ENCODE data around the gene CPSF2.
"Not testable (repeated sequence)": the region's sequence is repeated elsewhere in the genome, so short reads cannot be mapped to it uniquely, and the experiment has no call there.

The CPSF2 gene

GRCh38 chr14:92154283-92154942 is 32.6 kb downstream of the CPSF2 start:
- DNase-seq (ENCODE audit: low read depth in 1 of 2, low spot score in 1 of 2) = no peak

- DNase-seq (ENCODE audit: low read depth in 1 of 2, low spot score in 1 of 2) = no peak
Measured at GRCh38 chr14:92160619-92161018, 38.9 kb downstream of the CPSF2 start.

- no peak for DNase-seq (ENCODE audit: low read depth in 1 of 2, low spot score in 1 of 2)
Measured at GRCh38 chr14:92161521-92161920, 39.8 kb downstream of the CPSF2 start.

DNA sequence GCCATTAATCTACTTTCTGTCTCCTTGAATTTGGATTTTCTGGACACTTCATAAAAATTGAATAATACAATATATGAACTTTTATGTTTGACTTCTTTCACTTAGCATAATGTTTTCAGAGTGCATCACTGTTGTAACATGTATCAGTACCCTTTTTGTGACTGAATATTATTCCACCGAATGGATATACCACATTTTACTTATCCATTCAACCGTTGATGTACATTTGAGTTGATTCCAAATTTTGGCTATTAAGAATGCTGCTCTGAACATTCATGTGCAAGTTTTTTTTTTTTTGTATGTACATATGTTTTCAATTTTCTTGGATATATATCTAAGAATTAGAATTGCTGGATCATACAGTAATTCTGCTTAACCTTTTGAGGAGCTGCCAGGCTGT is 43.2 kb downstream of the CPSF2 start:
- DNase-seq (ENCODE audit: low read depth in 1 of 2, low spot score in 1 of 2) = no peak

DNA sequence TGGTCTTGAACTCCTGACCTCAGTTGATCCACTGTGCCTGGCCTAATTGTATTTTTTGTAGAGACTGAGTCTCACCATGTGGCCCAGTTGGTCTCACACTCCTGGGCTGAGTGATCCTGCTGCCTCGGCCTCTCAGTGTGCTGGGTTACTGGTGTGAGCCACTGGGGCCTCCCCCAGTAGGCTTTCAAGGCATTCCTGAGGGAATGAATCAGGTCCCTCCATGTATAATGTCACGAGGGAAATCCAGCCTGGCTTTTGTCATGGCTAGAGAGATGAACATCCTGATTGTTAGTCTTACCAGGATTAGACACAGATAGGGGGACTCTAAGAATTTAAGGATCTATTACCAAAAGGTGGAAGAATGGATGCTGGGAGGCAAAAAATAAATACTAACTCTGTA is 51.9 kb downstream of the CPSF2 start:
- DNase-seq (ENCODE audit: low read depth in 1 of 2, low spot score in 1 of 2) = no peak

DNA sequence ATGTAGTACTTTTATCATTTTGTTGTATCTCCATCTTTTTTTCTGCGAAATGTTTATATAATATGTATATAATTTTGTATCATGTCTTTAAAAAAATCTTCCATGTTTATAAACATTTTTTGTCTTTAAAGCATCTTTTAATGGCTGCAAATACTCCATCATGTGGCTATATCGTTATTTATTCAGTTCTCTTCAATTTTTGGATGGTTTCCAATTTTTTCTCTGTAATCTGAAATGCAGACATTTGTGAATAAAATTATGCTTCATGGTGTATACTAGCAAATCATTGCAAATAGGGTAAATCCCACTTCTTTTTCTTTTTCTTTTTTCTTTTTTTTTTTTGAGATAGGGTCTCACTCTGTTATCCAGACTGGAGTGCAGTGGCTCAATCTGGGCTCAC is 54.0 kb downstream of the CPSF2 start:
- DNase-seq (ENCODE audit: low read depth in 1 of 2, low spot score in 1 of 2) = no peak

DNA sequence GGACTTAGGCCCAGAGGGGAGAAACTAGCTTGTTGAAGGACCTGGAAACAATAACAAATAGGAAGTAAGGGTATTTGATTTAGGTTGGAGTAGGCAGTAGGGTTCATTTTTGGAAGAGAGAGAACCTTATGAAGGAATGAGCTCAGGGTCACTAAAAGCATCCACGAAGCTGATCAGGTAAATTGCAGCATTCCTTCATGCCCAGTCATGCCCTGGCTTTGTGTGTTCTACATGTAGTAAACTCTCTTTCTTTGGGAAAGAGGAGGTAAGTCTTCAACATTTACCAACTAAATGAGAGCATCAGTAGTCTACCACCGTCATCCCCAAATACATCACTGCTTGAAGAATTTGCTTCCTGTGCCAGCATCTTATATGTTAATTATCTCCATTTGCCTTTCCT is 54.7 kb downstream of the CPSF2 start:
- no peak for DNase-seq (ENCODE audit: low read depth in 1 of 2, low spot score in 1 of 2)

DNA sequence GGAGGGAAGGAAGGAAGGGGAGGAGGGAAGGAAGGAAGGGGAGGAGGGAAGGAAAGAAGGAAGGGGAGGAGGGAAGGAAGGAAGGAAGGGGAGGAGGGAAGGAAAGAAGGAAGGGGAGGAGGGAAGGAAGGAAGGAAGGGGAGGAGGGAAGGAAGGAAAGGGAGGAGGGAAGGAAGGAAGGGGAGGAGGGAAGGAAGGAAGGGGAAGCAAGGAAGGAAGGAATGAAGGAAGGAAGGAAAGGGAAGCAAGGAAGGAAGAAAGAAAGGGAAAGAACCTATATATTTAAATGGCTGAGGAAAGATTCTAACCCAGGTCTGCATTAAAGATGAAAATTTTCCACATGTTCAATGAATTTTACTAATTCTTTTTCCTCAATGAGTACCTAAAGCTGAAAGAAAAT is 57.4 kb downstream of the CPSF2 start:
- DNase-seq (ENCODE audit: low read depth in 1 of 2, low spot score in 1 of 2) = not testable (repeated sequence)

GRCh38 chr14:92185559-92185958 is 63.8 kb downstream of the CPSF2 start:
- DNase-seq (ENCODE audit: low read depth in 1 of 2, low spot score in 1 of 2) = no peak

DNA sequence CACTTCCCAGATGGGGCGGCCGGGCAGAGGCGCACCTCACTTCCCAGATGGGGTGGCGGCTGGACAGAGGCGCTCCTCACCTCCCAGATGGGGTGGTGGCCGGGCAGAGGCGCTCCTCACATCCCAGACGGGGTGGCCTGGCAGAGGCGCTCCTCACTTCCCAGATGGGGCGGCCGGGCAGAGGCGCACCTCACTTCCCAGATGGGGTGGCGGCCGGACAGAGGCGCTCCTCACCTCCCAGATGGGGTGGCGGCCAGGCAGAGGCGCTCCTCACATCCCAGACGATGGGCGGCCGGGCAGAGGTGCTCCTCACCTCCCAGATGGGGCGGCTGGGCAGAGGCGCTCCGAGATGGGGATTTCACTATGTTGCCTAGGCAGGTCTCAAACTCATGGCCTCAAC is 65.8 kb downstream of the CPSF2 start:
- not testable (repeated sequence) for DNase-seq (ENCODE audit: low read depth in 1 of 2, low spot score in 1 of 2)

DNA sequence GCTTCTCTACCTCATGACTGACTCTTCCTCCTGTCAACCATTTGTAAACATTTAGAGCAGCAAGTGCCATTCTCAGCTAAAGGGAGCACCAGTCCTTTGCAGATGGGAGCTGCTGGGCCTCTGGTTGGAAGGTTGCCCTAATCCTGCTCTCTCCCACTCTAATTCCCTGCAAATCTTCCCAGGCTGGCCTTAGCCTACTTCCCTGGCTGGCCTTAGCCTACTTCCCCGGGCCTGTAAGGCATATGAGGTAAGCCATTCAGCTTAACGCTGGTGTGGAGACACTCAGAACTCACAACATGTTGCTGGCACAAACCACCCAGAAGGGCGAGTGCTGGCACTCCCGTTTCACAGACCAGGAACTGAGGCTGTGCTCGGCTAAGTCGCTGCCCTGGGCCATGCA is 69.0 kb downstream of the CPSF2 start:
- no peak for DNase-seq (ENCODE audit: low read depth in 1 of 2, low spot score in 1 of 2)

DNA sequence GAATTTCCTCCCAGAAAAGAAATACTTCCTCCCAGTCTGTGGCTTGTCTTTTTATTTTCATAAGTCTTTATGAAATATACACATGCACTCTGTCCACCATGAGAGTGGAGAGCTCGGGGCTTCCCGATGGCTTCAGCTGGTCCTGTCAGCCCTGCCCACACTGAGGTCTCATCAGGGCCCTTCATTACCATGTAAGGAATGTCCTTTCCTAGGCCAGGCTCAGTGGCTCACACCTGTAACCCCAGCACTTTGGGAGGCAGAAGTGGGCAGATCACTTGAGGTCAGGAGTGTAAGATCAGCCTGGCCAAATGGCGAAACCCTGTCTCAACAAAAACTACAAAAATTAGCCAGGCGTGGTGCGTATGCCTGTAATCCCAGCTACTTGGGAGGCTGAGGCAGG is 77.0 kb downstream of the CPSF2 start:
- DNase-seq (ENCODE audit: low read depth in 1 of 2, low spot score in 1 of 2) = no peak

DNA sequence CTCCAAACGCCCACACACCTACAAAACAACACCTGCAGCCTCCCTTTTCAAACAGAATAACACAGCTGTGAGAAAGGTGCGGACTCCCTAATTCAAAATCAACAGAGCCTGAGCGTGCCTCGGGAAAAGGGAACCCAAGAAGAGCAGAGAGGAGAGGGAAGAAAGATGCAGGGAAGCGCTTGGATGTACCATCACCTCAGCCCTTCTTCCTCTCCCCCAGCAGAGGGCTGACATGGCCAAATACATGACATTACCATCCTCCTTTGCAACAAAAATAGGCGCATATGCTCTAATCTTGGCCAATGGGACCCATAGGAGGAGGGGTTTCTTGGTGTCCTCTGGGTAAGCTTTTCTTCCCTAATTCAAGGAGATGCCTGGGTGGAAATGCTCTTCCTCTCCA is 78.0 kb downstream of the CPSF2 start:
- no peak for DNase-seq (ENCODE audit: low read depth in 1 of 2, low spot score in 1 of 2)

DNA sequence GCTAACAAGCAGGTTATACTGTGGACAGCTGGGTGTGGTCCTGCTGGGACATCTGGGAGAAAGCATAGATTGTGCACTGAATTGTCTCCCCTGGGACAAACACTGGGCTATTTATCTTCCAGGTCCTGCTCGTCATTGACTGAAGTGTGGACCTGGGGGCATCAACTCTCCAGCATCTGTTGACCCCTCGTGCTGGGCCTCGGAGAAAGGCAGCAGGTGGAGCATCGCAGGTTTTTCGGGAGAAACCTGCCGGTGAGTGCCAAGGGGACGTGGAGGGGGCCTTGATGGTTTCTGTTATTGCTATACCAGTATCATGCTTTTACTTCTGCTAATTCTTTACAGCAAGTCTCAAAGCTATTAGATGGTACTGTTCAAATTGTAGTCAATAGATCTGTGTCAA is 81.3 kb downstream of the CPSF2 start:
- DNase-seq (ENCODE audit: low read depth in 1 of 2, low spot score in 1 of 2) = no peak

DNA sequence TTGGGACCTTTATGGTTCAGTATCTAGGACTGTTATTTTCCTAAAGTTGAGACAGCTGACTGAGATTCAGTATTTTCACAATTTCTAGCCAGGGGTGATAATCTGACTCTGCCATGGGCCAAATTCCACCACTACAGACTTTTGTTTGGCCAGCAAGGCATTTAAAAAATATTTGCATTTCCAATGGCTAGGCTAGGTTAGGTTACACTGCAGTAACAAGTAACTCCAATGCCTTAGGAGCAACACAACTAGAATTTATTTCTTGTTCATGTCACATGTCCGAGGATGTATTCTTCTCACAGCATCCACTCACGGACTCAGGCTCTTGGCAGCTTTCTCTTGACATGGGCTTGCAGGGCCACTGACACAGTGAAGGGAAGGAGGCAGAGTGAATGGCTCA is 83.0 kb downstream of the CPSF2 start:
- DNase-seq (ENCODE audit: low read depth in 1 of 2, low spot score in 1 of 2) = no peak

GRCh38 chr14:92207012-92207927 is 85.5 kb downstream of the CPSF2 start:
- DNase-seq (ENCODE audit: low read depth in 1 of 2, low spot score in 1 of 2) = no peak

DNA sequence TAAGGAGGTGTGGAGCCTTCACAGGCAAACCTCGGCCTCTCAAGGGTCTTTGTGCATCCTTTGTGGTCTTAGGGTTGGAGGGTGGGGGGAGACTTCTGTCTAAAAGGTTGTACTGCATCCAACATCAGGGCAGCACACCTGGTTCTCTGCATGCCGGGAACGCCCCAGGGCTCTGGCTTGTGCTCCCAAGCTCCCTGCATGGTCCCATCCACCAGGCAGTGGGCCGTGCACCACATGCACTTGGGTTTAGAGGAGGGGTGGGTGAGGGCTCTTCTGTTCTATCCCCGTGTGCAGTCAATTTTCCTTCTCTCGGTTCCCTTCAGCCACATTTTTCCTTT is 86.1 kb downstream of the CPSF2 start:
- no peak for DNase-seq (ENCODE audit: low read depth in 1 of 2, low spot score in 1 of 2)

GRCh38 chr14:92209141-92209540 is 87.4 kb downstream of the CPSF2 start:
- DNase-seq (ENCODE audit: low read depth in 1 of 2, low spot score in 1 of 2) = no peak

GRCh38 chr14:92213125-92213524 is 91.4 kb downstream of the CPSF2 start:
- DNase-seq (ENCODE audit: low read depth in 1 of 2, low spot score in 1 of 2) = not testable (repeated sequence)

- DNase-seq (ENCODE audit: low read depth in 1 of 2, low spot score in 1 of 2) = no peak
Measured at GRCh38 chr14:92215579-92215978, 93.8 kb downstream of the CPSF2 start.

DNA sequence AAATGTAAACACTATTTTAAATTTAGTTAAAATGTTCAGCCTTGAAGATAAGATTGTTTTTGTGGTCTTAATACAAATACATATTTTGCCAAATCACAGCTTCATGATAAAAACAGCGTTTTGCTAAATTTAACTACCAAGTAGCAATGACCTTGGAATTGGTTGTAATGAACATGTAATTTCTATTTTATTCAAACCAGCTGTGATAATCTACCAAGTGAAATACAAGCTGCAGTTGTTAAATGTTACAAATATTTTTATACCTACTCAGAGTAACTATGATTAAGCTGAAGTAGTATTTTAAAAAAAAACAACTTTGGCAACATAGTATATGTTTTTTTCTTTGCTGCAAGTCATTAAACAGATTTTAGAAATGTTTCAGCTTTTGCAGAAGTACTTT is 96.2 kb downstream of the CPSF2 start:
- no peak for DNase-seq (ENCODE audit: low read depth in 1 of 2, low spot score in 1 of 2)

All from stimulated activated CD4-positive, alpha-beta T cell treated with anti-CD3 and anti-CD28 coated beads, Interleukin-15, amount 100 ng/mL, for 1 hour (primary cell).